PC-3 (cell line): ENCODE data around the gene PPARGC1A. TPM values are rescaled to one million over a fixed set of nuclear protein-coding genes. Genes with fewer than 3 reads are reported as not detected.

Experiments used
- ATAC-seq: fragments of 200-7000 bp; cut with Tn5 transposase; 2 replicates; pipeline ENCODE4 v1.9.1; 2020; ENCODE audit warnings: mild to moderate bottlenecking, moderate library complexity
- BruUV-seq: library from RNA; stranded (reverse); fragments of 400-500 nt; replicated peaks from 2 replicates; lab custom pipeline; 2021; lab: Mats Ljungman, UMichigan
- CTCF ChIA-PET: fragments of 300-600 bp; sonication (Branson Sonifier 250); formaldehyde crosslinking; loops from one replicate; lab custom pipeline; 2022; ENCODE audit warnings: antibody characterized with exemption; lab: Charles Lee
- POLR2A ChIA-PET: fragments of 300-600 bp; sonication (Branson Sonifier 250); formaldehyde crosslinking; loops from one replicate; lab custom pipeline; 2022; ENCODE audit warnings: antibody characterized with exemption; ENCODE audit not compliant: unreplicated experiment; lab: Charles Lee
- DNase-seq: peaks from one replicate; pipeline ENCODE4 v3.0.0-alpha.2; 2015
- H2AFZ ChIP-seq: fragments of 300-600 bp; sonication (generic); 2 replicates; pipeline ENCODE4 v1.6.0; 2016; ENCODE audit warnings: antibody characterized with exemption, low read length
- H3F3A ChIP-seq: fragments of 300-600 bp; sonication (generic); one replicate; pipeline ENCODE4 v1.6.0; 2017; ENCODE audit warnings: antibody characterized with exemption, low read length, control low read depth, mild to moderate bottlenecking; ENCODE audit not compliant: unreplicated experiment
- H3K27ac ChIP-seq: fragments of 300-600 bp; sonication (generic); 2 replicates; pipeline ENCODE4 v1.5.1; 2016; ENCODE audit warnings: mild to moderate bottlenecking, low read length
- H3K27me3 ChIP-seq: fragments of 300-600 bp; sonication (generic); 2 replicates; pipeline ENCODE4 v1.6.1; 2016; ENCODE audit warnings: low read length, mixed read lengths
- H3K36me3 ChIP-seq: fragments of 300-600 bp; sonication (generic); 2 replicates; pipeline ENCODE4 v1.6.1; 2016; ENCODE audit warnings: low read depth, mixed run types, low read length, mixed read lengths
- H3K4me1 ChIP-seq: fragments of 300-600 bp; sonication (generic); 2 replicates; pipeline ENCODE4 v1.5.1; 2016; ENCODE audit warnings: low read length; ENCODE audit not compliant: insufficient read depth
- H3K4me2 ChIP-seq: fragments of 300-600 bp; sonication (generic); 2 replicates; pipeline ENCODE4 v1.6.0; 2016; ENCODE audit warnings: low read length
- H3K4me3 ChIP-seq: fragments of 300-600 bp; sonication (generic); 2 replicates; pipeline ENCODE4 v1.5.1; 2016; ENCODE audit warnings: mild to moderate bottlenecking, low read length, mixed read lengths
- H3K79me2 ChIP-seq: fragments of 300-600 bp; sonication (generic); 2 replicates; pipeline ENCODE4 v1.6.1; 2017; ENCODE audit warnings: low read length, mixed read lengths
- H3K9ac ChIP-seq: fragments of 300-600 bp; sonication (generic); 2 replicates; pipeline ENCODE4 v1.6.0; 2016; ENCODE audit warnings: mild to moderate bottlenecking, low read length
- H3K9me2 ChIP-seq: fragments of 300-600 bp; sonication (generic); replicated peaks from 2 replicates; pipeline ENCODE4 v1.6.1; 2016; ENCODE audit warnings: mixed run types, low read length, mixed read lengths
- H3K9me3 ChIP-seq: fragments of 300-600 bp; sonication (generic); 2 replicates; pipeline ENCODE4 v1.6.1; 2016; ENCODE audit warnings: low read length, mixed read lengths
- H4K20me1 ChIP-seq: fragments of 300-600 bp; sonication (generic); 2 replicates; pipeline ENCODE4 v1.6.1; 2016; ENCODE audit warnings: low read length, mixed read lengths
- CTCF ChIP-seq: fragments of 300-600 bp; sonication (generic); conservative IDR thresholded peaks from 2 replicates; pipeline ENCODE4 v1.5.1; 2017; ENCODE audit warnings: antibody characterized with exemption, low read depth, mild to moderate bottlenecking, low read length
- EZH2 ChIP-seq: fragments of 300-600 bp; sonication (generic); IDR thresholded peaks from one replicate; pipeline ENCODE4 v1.6.1; 2017; ENCODE audit warnings: antibody characterized with exemption, mild to moderate bottlenecking, low read length; ENCODE audit not compliant: unreplicated experiment
- EZH2phosphoT487 ChIP-seq: fragments of 300-600 bp; sonication (generic); IDR thresholded peaks from 2 replicates; pipeline ENCODE4 v1.6.1; 2018; ENCODE audit warnings: mild to moderate bottlenecking, antibody characterized with exemption, low read length, borderline replicate concordance
- intact Hi-C: fragments of 100-400 bp; cut with micrococcal nuclease; formaldehyde crosslinking; loops from 2 replicates; pipeline ENCODE4 v1.9.0; 2023
- total RNA-seq: library from RNA; depleted of rRNA; stranded (reverse); fragments of >200 nt; gene quantifications from 2 replicates; pipeline ENCODE4 v1.2.3, GENCODE V29; 2014

PPARGC1A gene
- total RNA-seq, 1 experiment from 2014 or later = not detected

- intact Hi-C loops = no loop called here
These were observed 78.7 kb downstream of the PPARGC1A start for GRCh38 chr4:23811161-23811560.

GRCh38 chr4:23805450-23805851, 84.4 kb downstream of the PPARGC1A start:
- intact Hi-C loops = no loop called here
- Histone ChIP-seq H3K4me1 (no peaks in the 10 kb centered on the region), H3F3A (no peaks in the 10 kb centered on the region), H3K9me2 (no peaks in the 10 kb centered on the region), H3K4me3 (no peak overlapping the region), H3K79me2 (no peaks in the 10 kb centered on the region), H3K27me3 (no peaks in the 10 kb centered on the region), H3K4me2 (no peak overlapping the region), H3K36me3 (no peaks in the 10 kb centered on the region), H3K27ac (no peak overlapping the region), H4K20me1 (no peaks in the 10 kb centered on the region), H2AFZ (no peak overlapping the region), H3K9ac (no peak overlapping the region), H3K9me3 (no peaks in the 10 kb centered on the region)
- no peak for ATAC-seq
- TF ChIP-seq EZH2 (no peak), CTCF (no peak), EZH2phosphoT487 (no peak)
- ChIA-PET POLR2A (no interaction called here), CTCF (no interaction called here)
- BruUV-seq = no TSS peak
- DNase-seq = no peak

More at GRCh38 chr4:23811161-23811560, 78.7 kb downstream of the PPARGC1A start:
- no peak for TF ChIP-seq EZH2phosphoT487
- no peak for ATAC-seq
- Histone ChIP-seq H3K9me2 (no peaks in the 10 kb centered on the region), H3K4me2 (no peak overlapping the region), H3K36me3 (no peaks in the 10 kb centered on the region), H4K20me1 (no peaks in the 10 kb centered on the region), H3K9ac (no peak overlapping the region), H3K27ac (no peak overlapping the region), H2AFZ (no peak overlapping the region), H3K79me2 (no peaks in the 10 kb centered on the region), H3K27me3 (peaks cover 10% of the 10 kb centered on the region; the same call in 1 of the 2 replicates), H3K4me1 (no peaks in the 10 kb centered on the region), H3K9me3 (no peaks in the 10 kb centered on the region), H3F3A (no peaks in the 10 kb centered on the region), H3K4me3 (no peak overlapping the region)
- DNase-seq = no peak
- BruUV-seq = no TSS peak
- ChIA-PET POLR2A (no interaction called here), CTCF (no interaction called here)

- H3K36me3 ChIP-seq = no peaks in the 10 kb centered on the region
- TF ChIP-seq EZH2 (no peak), CTCF (no peak), EZH2phosphoT487 (no peak)
- no peak overlapping the region for H3K4me2 ChIP-seq
- no peak overlapping the region for H3K27ac ChIP-seq
- ChIA-PET POLR2A (no interaction called here), CTCF (no interaction called here)
- H3K27me3 ChIP-seq = peaks cover 15% of the 10 kb centered on the region; the same call in 1 of the 2 replicates
- intact Hi-C loops = no loop called here
- no peak overlapping the region for H3K9ac ChIP-seq
- H3F3A ChIP-seq = no peaks in the 10 kb centered on the region
- no peaks in the 10 kb centered on the region for H3K9me3 ChIP-seq
- H2AFZ ChIP-seq = no peak overlapping the region
- DNase-seq (no peak), ATAC-seq (no peak)
- H3K79me2 ChIP-seq = no peaks in the 10 kb centered on the region
- H3K9me2 ChIP-seq = no peaks in the 10 kb centered on the region
- H4K20me1 ChIP-seq = no peaks in the 10 kb centered on the region
- no peak overlapping the region for H3K4me3 ChIP-seq
- no TSS peak for BruUV-seq
- no peaks in the 10 kb centered on the region for H3K4me1 ChIP-seq
These were observed 100.1 kb downstream of the PPARGC1A start for GRCh38 chr4:23789762-23790161.
